Left lung (tissue), 10 donors: ENCODE measurements around the gene MYL12A. TPM values are rescaled to one million over a fixed set of nuclear protein-coding genes. Genes with fewer than 3 reads are reported as not detected.

Source experiments
- ATAC-seq: fragments of 200-7000 bp; cut with Tn5 transposase; one replicate; pipeline ENCODE4 v1.9.1; 2020; ENCODE audit warnings: moderate library complexity
- DNase-seq, 4 donors: peaks; one replicate each; pipeline ENCODE4 v3.0.0-alpha.2; 2013 to 2020
- H3K27ac ChIP-seq, 2 donors: fragments of 200-600 bp; sonication (generic) in 1 of 2; one replicate each; pipeline versions ENCODE4 v1.5.0 to v1.8.0; 2020 to 2021
- H3K27me3 ChIP-seq, 2 donors: fragments of 200-600 bp; sonication (generic) in 1 of 2; one replicate each; pipeline versions ENCODE4 v1.5.0 to v1.8.0; 2020 to 2021
- H3K36me3 ChIP-seq, 2 donors: fragments of 200-600 bp; sonication (generic) in 1 of 2; one replicate each; pipeline versions ENCODE4 v1.5.0 to v1.8.0; 2020 to 2021
- H3K4me1 ChIP-seq, 2 donors: fragments of 200-600 bp; one replicate each; pipeline ENCODE4 v1.8.0; 2021
- H3K4me3 ChIP-seq, 2 donors: fragments of 200-600 bp; sonication (generic) in 1 of 2; one replicate each; pipeline versions ENCODE4 v1.5.0 to v1.8.0; 2020 to 2021; ENCODE audit warnings: mild to moderate bottlenecking in 1 of 2
- H3K9me3 ChIP-seq, 2 donors: fragments of 200-600 bp; sonication (generic) in 1 of 2; one replicate each; pipeline versions ENCODE4 v1.5.0 to v1.8.0; 2020 to 2021
- CTCF ChIP-seq, 2 donors: fragments of 200-600 bp; sonication (generic) in 1 of 2; IDR thresholded peaks; one replicate each; pipeline versions ENCODE4 v1.5.0 to v1.8.0; 2021; ENCODE audit warnings: antibody characterized with exemption in 2 of 2
- intact Hi-C, 2 donors: fragments of 100-400 bp; cut with DNase I; formaldehyde crosslinking; loops; one replicate each; pipeline versions ENCODE4 v1.11.2 to v1.14.2; 2022
- polyA plus RNA-seq, 6 donors: library from polyadenylated mRNA; unstranded; fragments of 120-200 nt; gene quantifications; one replicate each; pipeline ENCODE4 v1.2.1, GENCODE V29; 2013; ENCODE audit not compliant: insufficient read length in 6 of 6
- total RNA-seq, 2 donors: library from RNA; stranded (reverse); fragmentation: NEBNext Ultra II Directional; extraction: Animal tissue kit (Norgen Biotek cat#: 25700); gene quantifications; one replicate each; pipeline ENCODE4 v1.2.1, GENCODE V29; 2021
- donor health status: DM: no; HTN: yes; CAD: no.
- donor health status: DM: no; HTN: no; CAD: no.

MYL12A gene
- total and polyA plus RNA-seq, 8 donors = 324 to 556 (median 361) TPM

- DNase-seq (no peak), ATAC-seq (no peak)
- no peak overlapping the region for H3K4me3 ChIP-seq
- H3K27me3 ChIP-seq = no peaks in the 10 kb centered on the region
- no peaks in the 10 kb centered on the region for H3K36me3 ChIP-seq
- H3K9me3 ChIP-seq = no peaks in the 10 kb centered on the region
- peaks cover 0 to 5% of the 10 kb centered on the region in 2 donors for H3K4me1 ChIP-seq
- intact Hi-C loops = no loop called here
- TF ChIP-seq CTCF (IDR thresholded peaks at IDR 0.05) = no peak
- H3K27ac ChIP-seq = no peak overlapping the region
These were observed 11.8 kb upstream of the MYL12A start for GRCh38 chr18:3235846-3236245.

DNA sequence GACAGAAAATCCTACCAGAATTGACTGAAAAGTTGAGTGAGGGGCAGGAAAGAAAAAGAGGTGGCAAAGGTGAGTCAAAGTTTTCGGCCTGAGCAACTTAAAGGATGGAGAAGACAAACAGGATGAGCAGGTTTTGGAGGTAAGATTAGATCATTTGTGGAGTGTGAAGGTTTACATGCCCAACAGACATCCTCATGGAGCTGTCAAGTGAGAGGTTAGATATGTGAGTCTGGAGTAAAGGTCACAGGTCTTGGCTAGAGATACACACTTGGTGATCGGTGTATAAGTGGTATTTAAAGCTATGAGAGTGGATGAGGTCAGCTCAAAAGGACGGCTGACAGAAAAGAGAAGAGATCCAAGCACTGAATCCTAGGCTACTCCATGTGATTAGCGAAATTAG is 11.1 kb upstream of the MYL12A start:
- no peak for ATAC-seq
- intact Hi-C loops = no loop called here
- Histone ChIP-seq H3K9me3 (peaks cover 0 to 6% of the 10 kb centered on the region in 2 donors), H3K36me3 (no peaks in the 10 kb centered on the region), H3K27ac (no peak overlapping the region), H3K27me3 (no peaks in the 10 kb centered on the region), H3K4me1 (peaks cover 0 to 5% of the 10 kb centered on the region in 2 donors), H3K4me3 (no peak overlapping the region)
- no peak for TF ChIP-seq CTCF (IDR thresholded peaks at IDR 0.05)
- no peak for DNase-seq

GRCh38 chr18:3238742-3239141 is 8.9 kb upstream of the MYL12A start:
- intact Hi-C loops = no loop called here
- DNase-seq = no peak
- Histone ChIP-seq H3K36me3 (no peaks in the 10 kb centered on the region), H3K4me3 (no peak overlapping the region), H3K27me3 (no peaks in the 10 kb centered on the region), H3K9me3 (peaks cover 0 to 10% of the 10 kb centered on the region in 2 donors), H3K27ac (no peak overlapping the region), H3K4me1 (peaks cover 0 to 7% of the 10 kb centered on the region in 2 donors)
- ATAC-seq = no peak
- TF ChIP-seq CTCF (IDR thresholded peaks at IDR 0.05) = no peak

GRCh38 chr18:3245185-3245564 is 2.4 kb upstream of the MYL12A start:
- Histone ChIP-seq H3K27me3 (no peaks in the 10 kb centered on the region), H3K4me3 (peak overlapping the region in 1 of 2 donors; percentile 93), H3K9me3 (peaks cover 0 to 10% of the 10 kb centered on the region in 2 donors), H3K4me1 (peaks cover 13 to 38% of the 10 kb centered on the region in 2 donors), H3K36me3 (peaks cover 0 to 10% of the 10 kb centered on the region in 2 donors), H3K27ac (no peak overlapping the region)
- TF ChIP-seq CTCF (IDR thresholded peaks at IDR 0.05) = no peak
- ATAC-seq (no peak), DNase-seq (no peak)
- intact Hi-C loops = loop anchor here in 1 of 2 donors (5.0 to 10.0 kb wide), 2 partner anchors 100 to 313 kb away; no protein-coding TSS in a partner anchor

DNA sequence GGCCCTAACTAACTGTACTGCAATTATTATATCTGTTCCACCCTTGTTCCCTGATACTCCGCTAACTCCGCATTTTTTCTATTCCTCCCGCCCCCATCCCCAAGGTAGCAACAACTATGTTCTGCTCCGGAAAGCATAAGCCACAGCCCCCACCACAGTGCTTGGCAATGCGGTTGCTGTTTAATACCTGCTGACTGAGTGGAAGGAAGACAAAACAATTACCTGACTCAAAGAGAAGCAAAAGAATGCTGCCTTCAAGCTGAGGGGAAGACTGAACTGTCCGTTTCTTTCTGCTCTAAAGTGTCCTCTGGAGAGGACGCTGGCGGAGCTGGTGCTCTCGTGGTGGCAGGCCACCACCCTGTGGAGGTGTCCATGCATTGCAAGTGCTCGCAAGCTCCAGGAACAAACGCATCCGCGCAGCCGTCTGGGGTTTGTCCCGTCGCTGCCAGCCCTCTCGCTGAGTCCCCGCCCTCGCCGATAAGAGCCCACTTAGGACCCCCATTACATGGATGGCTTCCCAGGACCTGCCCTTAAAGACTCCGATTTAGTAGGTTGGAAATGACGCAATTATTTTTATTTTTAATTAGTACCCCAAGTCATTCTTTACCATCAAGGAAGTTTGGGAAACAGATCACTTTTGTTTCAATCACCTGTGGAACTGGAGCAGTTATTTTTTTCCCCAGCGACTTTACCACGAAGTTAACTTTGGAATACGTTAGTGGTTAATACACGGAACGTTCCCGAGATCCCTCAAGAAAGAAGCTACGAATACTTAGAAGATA is 1.6 kb upstream of the MYL12A start:
- Histone ChIP-seq H3K9me3 (peaks cover 0 to 9% of the 10 kb centered on the region in 2 donors), H3K4me3 (peak overlapping the region; percentile 90 to 93), H3K36me3 (peaks cover 0 to 10% of the 10 kb centered on the region in 2 donors), H3K27ac (peak overlapping the region; percentile 99 to 100), H3K27me3 (no peaks in the 10 kb centered on the region), H3K4me1 (peaks cover 20 to 46% of the 10 kb centered on the region in 2 donors)
- ATAC-seq = peak; percentile 83
- intact Hi-C loops = loop anchor here in 1 of 2 donors (5.0 to 10.0 kb wide), 2 partner anchors 101 to 314 kb away; no protein-coding TSS in a partner anchor
- DNase-seq = peak; percentile 79 to 97 (median 94)
- TF ChIP-seq CTCF (IDR thresholded peaks at IDR 0.05) = peak; percentile 89 to 95
